ENCODE measurements around the gene MAP3K2.
"Not testable (repeated sequence)": the region's sequence is repeated elsewhere in the genome, so short reads cannot be mapped to it uniquely, and the experiment has no call there.

Gene MAP3K2

GRCh38 chr2:127411653-127412369 is 24.0 kb upstream of the MAP3K2 start:
- Histone ChIP-seq H4K20me1 (ENCODE audit: insufficient read depth, low read length, poor library complexity, severe bottlenecking) (no peaks in the 10 kb centered on the region), H3K79me2 (ENCODE audit: insufficient read depth, low read length) (no peaks in the 10 kb centered on the region), H3K9ac (ENCODE audit: low read depth, low read length, poor library complexity, severe bottlenecking) (no peak overlapping the region), H3F3A (ENCODE audit: low read depth) (peaks cover 3% of the 10 kb centered on the region; the same call in 1 of the 2 replicates), H3K4me2 (ENCODE audit: low read depth, low read length, poor library complexity, severe bottlenecking) (no peak overlapping the region), H3K4me1 (ENCODE audit: insufficient read depth, low read length, poor library complexity, severe bottlenecking) (peaks cover 20% of the 10 kb centered on the region), H3K9me3 (ENCODE audit: insufficient read depth, low read depth, low read length) (no peaks in the 10 kb centered on the region), H3K9me2 (replicated peaks; ENCODE audit: low read depth, low read length) (no peaks in the 10 kb centered on the region), H3K36me3 (ENCODE audit: insufficient read depth, low read length) (no peaks in the 10 kb centered on the region), H2AFZ (ENCODE audit: low read length) (no peak overlapping the region), H3K27me3 (ENCODE audit: insufficient read depth, low read length, poor library complexity, severe bottlenecking) (no peaks in the 10 kb centered on the region), H3K4me3 (ENCODE audit: low read length, poor library complexity, severe bottlenecking) (no peak overlapping the region)
- TF ChIP-seq CTCF (conservative IDR thresholded peaks at IDR 0.05; ENCODE audit: low read length) = no peak
- TF ChIP-seq EZH2phosphoT487 (IDR thresholded peaks at IDR 0.05; ENCODE audit: borderline replicate concordance) = no peak

DNA sequence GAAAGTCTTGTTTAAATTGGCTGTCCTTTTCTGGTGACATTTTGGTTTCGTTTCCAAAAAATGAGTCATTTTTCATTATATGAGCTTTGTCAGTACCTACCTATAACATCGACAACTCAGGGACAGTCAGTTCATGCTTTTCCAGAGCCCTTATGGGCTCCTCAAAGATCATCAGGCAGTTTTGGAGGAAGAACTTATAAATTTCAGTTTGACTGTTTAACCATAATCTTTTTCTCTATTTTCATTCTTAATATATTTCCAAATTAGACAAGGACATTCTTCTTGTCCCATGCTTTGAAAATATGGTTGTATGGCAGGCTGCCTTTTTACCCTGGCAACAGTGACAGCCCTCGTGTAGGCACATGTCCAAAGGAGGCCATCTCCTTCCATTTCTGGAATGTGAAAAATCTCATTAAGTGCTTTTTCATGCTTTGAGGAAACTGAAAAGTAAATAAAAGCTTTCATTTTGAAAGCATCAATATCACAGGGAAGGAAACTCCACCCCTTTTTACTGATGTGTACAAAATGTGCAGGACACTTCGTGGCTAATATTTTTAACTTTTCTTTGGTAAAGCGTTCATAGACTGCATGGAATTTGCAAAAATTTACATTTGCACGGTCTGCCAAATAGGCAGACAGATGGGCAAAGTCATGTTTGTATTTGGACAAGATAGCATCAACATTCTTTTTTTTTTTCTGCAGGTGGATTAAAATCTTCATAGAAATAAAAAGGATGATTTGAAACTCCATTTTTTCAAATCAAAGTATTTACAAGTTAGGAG is 23.3 kb upstream of the MAP3K2 start:
- Histone ChIP-seq H3K9me3 (ENCODE audit: insufficient read depth, low read depth, low read length) (no peaks in the 10 kb centered on the region), H3K27me3 (ENCODE audit: insufficient read depth, low read length, poor library complexity, severe bottlenecking) (no peaks in the 10 kb centered on the region), H3K4me2 (ENCODE audit: low read depth, low read length, poor library complexity, severe bottlenecking) (no peak overlapping the region), H4K20me1 (ENCODE audit: insufficient read depth, low read length, poor library complexity, severe bottlenecking) (no peaks in the 10 kb centered on the region), H3K79me2 (ENCODE audit: insufficient read depth, low read length) (no peaks in the 10 kb centered on the region), H3K4me1 (ENCODE audit: insufficient read depth, low read length, poor library complexity, severe bottlenecking) (peaks cover 13% of the 10 kb centered on the region), H3K36me3 (ENCODE audit: insufficient read depth, low read length) (no peaks in the 10 kb centered on the region), H2AFZ (ENCODE audit: low read length) (peak overlapping the region; percentile 49; the same call in 1 of the 2 replicates), H3F3A (ENCODE audit: low read depth) (peaks cover 3% of the 10 kb centered on the region; the same call in 1 of the 2 replicates), H3K9ac (ENCODE audit: low read depth, low read length, poor library complexity, severe bottlenecking) (no peak overlapping the region), H3K4me3 (ENCODE audit: low read length, poor library complexity, severe bottlenecking) (no peak overlapping the region), H3K9me2 (replicated peaks; ENCODE audit: low read depth, low read length) (no peaks in the 10 kb centered on the region)
- TF ChIP-seq EZH2phosphoT487 (IDR thresholded peaks at IDR 0.05; ENCODE audit: borderline replicate concordance) (no peak), CTCF (conservative IDR thresholded peaks at IDR 0.05; ENCODE audit: low read length) (no peak)

GRCh38 chr2:127409716-127410115 is 21.9 kb upstream of the MAP3K2 start:
- not testable (repeated sequence) for H3K9ac ChIP-seq (ENCODE audit: low read depth, low read length, poor library complexity, severe bottlenecking); H3F3A ChIP-seq (ENCODE audit: low read depth); H3K4me2 ChIP-seq (ENCODE audit: low read depth, low read length, poor library complexity, severe bottlenecking); H3K36me3 ChIP-seq (ENCODE audit: insufficient read depth, low read length); H4K20me1 ChIP-seq (ENCODE audit: insufficient read depth, low read length, poor library complexity, severe bottlenecking); H3K4me3 ChIP-seq (ENCODE audit: low read length, poor library complexity, severe bottlenecking); H3K9me2 ChIP-seq (replicated peaks; ENCODE audit: low read depth, low read length); H3K9me3 ChIP-seq (ENCODE audit: insufficient read depth, low read depth, low read length); H3K79me2 ChIP-seq (ENCODE audit: insufficient read depth, low read length); H3K27me3 ChIP-seq (ENCODE audit: insufficient read depth, low read length, poor library complexity, severe bottlenecking); H2AFZ ChIP-seq (ENCODE audit: low read length)
- H3K4me1 ChIP-seq (ENCODE audit: insufficient read depth, low read length, poor library complexity, severe bottlenecking) = peaks cover 11% of the 10 kb centered on the region

All from Loucy (cell line).